Heart right ventricle (tissue), 16 donors: ENCODE results near the gene RAP1GAP2. TPM values are rescaled to one million over a fixed set of nuclear protein-coding genes. Genes with fewer than 3 reads are reported as not detected.

Source experiments
- ATAC-seq, 8 donors: fragments of 200-7000 bp; cut with Tn5 transposase; one replicate each; pipeline ENCODE4 v1.9.1; 2020; ENCODE audit warnings: mild to moderate bottlenecking in 8 of 8, moderate library complexity in 8 of 8, moderate number of reproducible peaks in 1 of 8
- DNase-seq, 2 donors: peaks; one replicate each; pipeline ENCODE4 v3.0.0-alpha.2; 2020
- H3K27ac ChIP-seq, 10 donors: fragments of 200-600 bp; sonication (generic) in 2 of 10; one replicate each; pipeline versions ENCODE4 v1.5.0 to v1.8.0; 2020 to 2022; ENCODE audit warnings: mild to moderate bottlenecking in 3 of 10
- H3K27me3 ChIP-seq, 7 donors: fragments of 200-600 bp; one replicate each; pipeline ENCODE4 v1.8.0; 2021 to 2022; ENCODE audit warnings: mild to moderate bottlenecking in 2 of 7
- H3K36me3 ChIP-seq, 9 donors: fragments of 200-600 bp; sonication (generic) in 1 of 9; one replicate each; pipeline versions ENCODE4 v1.5.0 to v1.8.0; 2020 to 2022; ENCODE audit warnings: mild to moderate bottlenecking in 2 of 9
- H3K4me1 ChIP-seq, 9 donors: fragments of 200-600 bp; sonication (generic) in 1 of 9; one replicate each; pipeline versions ENCODE4 v1.5.0 to v1.8.0; 2020 to 2022; ENCODE audit warnings: mild to moderate bottlenecking in 4 of 9
- H3K4me3 ChIP-seq, 10 donors: fragments of 200-600 bp; sonication (generic) in 2 of 10; one replicate each; pipeline versions ENCODE4 v1.5.0 to v1.8.0; 2020 to 2022; ENCODE audit warnings: mild to moderate bottlenecking in 7 of 10, moderate library complexity in 2 of 10
- H3K9me3 ChIP-seq, 11 donors: fragments of 200-600 bp in 10 of 11; sonication (generic) in 2 of 11; one replicate each; pipeline versions ENCODE4 v1.5.0 to v1.8.0; 2013 to 2022; ENCODE audit warnings: mild to moderate bottlenecking in 2 of 11, control low read depth in 1 of 11, moderate library complexity in 1 of 11
- CTCF ChIP-seq, 9 donors: fragments of 200-600 bp; sonication (generic) in 2 of 9; IDR thresholded peaks; one replicate each; pipeline versions ENCODE4 v1.5.0 to v1.8.0; 2021 to 2022; ENCODE audit warnings: antibody characterized with exemption in 9 of 9, mild to moderate bottlenecking in 5 of 9, moderate library complexity in 1 of 9
- WGBS, 2 donors: extraction: QIAGEN DNeasy Blood & Tissue Kit; methylation state at CpG; one replicate each; pipeline ENCODE4 v1.1.7; 2013; ENCODE audit warnings: inconsistent platforms in 1 of 2; 5-methylcytosine and 5-hydroxymethylcytosine counted together
- intact Hi-C, 10 donors: fragments of 100-400 bp; cut with DNase I; formaldehyde crosslinking; loops; one replicate each; pipeline versions ENCODE4 v1.11.1 to v1.14.2; 2022
- polyA plus RNA-seq, 2 donors: library from polyadenylated mRNA; stranded (reverse); fragments of 200-250 nt; gene quantifications; one replicate each; pipeline ENCODE4 v1.2.3, GENCODE V29; 2013
- total RNA-seq, 10 donors: library from RNA; stranded (reverse); fragmentation: NEBNext Ultra II Directional in 3 of 10; extraction: Animal tissue kit (Norgen Biotek cat#: 25700) in 3 of 10; gene quantifications; one replicate each; pipeline versions ENCODE4 v1.2.1 to v1.2.4, GENCODE V29; 2021 to 2023
- donor health status: Arrhythmogenic right ventricular cardiomyopathy.
- donor health status: ischemic (EF 13 %, LVEDD 7.1; RV severe dilation, severe dysfunction).
- donor health status: healthy with polysubstance abuse.
- donor health status: DM: no; HTN: yes; CAD: no.
- donor health status: DM: no; HTN: no; CAD: no.
- donor health status: ischemic (EF 25% LVEDD 6.9; RV normal size, moderate dysfunction).
- donor health status: ischemic (EF 25% LVEDD 5.7; RV mildly dilated, moderate dysfunction).
- donor health status: healthy.
- donor health status: DM: yes; HTN: yes; CAD: no.
- donor health status: Ischemic cardiomyopathy.
- donor health status: ischemic (EF 35%, LVEDD 5.7; RV mildly dilated, moderate dysfunction).
- donor health status: nonischemic (EF 11% LVEDD 7.7; RV severe dilation, severe dysfunction).
- donor health status: DM: yes; HTN: yes; CAD: no.
- donor health status: PGD.
- donor health status: ischemic (EF 29% LVEDD 5.4; RV normal size, mild dysfunction).
- donor health status: nonischemic (EF 23%, LVEDD 6.1; RV moderate dilation, normal function).

The RAP1GAP2 gene
- total and polyA plus RNA-seq, 12 donors, result 9.5 to 51.3 (median 34.6) TPM

DNA sequence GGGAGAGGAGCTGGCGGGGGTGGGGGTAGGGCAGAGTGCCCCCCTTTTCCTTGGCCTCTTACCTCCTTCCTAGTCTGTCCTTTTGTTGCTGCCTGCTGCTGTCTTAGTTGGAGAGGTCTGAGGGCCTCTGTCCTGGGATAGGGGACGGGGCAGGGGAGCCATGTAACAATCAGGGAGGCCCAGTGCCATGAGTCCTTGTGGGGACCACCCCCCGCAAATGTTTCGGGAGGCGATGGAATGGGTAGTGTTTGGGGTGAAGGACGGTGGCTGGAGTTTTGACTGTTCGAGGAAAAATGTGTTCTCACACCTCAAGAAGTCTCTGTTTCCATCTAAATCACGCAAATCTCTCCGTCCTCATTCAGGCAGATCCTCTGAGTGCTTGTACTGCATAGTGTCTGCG lies 168.1 kb downstream of the RAP1GAP2 start:
- no peak for TF ChIP-seq CTCF (IDR thresholded peaks at IDR 0.05)
- ATAC-seq, result no peak
- Histone ChIP-seq H3K4me1 (peaks cover 0 to 29% (median 8%) of the 10 kb centered on the region in 9 donors), H3K9me3 (no peaks in the 10 kb centered on the region), H3K27me3 (no peaks in the 10 kb centered on the region), H3K27ac (no peak overlapping the region), H3K4me3 (no peak overlapping the region), H3K36me3 (peaks cover 0 to 13% (median 0%) of the 10 kb centered on the region in 9 donors)
- 87 to 89% methylated on average over 9 to 10 of the region's 10 CpGs for WGBS, 2 donors
- DNase-seq, result no peak
- intact Hi-C loops, result no loop called here

- ATAC-seq (no peak), DNase-seq (no peak)
- H3K9me3 ChIP-seq, result no peaks in the 10 kb centered on the region
- no peak for TF ChIP-seq CTCF (IDR thresholded peaks at IDR 0.05)
- H3K27ac ChIP-seq, result no peak overlapping the region
- intact Hi-C loops, result no loop called here
- WGBS, 2 donors, result 91 to 93% methylated on average over 11 of the region's 11 CpGs
- H3K36me3 ChIP-seq, result peaks cover 0 to 13% (median 0%) of the 10 kb centered on the region in 9 donors
- no peaks in the 10 kb centered on the region for H3K27me3 ChIP-seq
- no peak overlapping the region for H3K4me3 ChIP-seq
- H3K4me1 ChIP-seq, result peaks cover 0 to 29% (median 8%) of the 10 kb centered on the region in 9 donors
These were observed 168.6 kb downstream of the RAP1GAP2 start for GRCh38 chr17:2964831-2965230.

GRCh38 chr17:2965621-2966595 lies 169.7 kb downstream of the RAP1GAP2 start:
- no peak overlapping the region for H3K4me3 ChIP-seq
- no peak for DNase-seq
- H3K27ac ChIP-seq, result peak overlapping the region; percentile 23 to 74 (median 50)
- no peaks in the 10 kb centered on the region for H3K9me3 ChIP-seq
- ATAC-seq, result peak in 7 of 8 donors; percentile 20 to 70 (median 61)
- 66 to 74% methylated on average over 14 of the region's 14 CpGs for WGBS, 2 donors
- no peaks in the 10 kb centered on the region for H3K27me3 ChIP-seq
- peaks cover 0 to 26% (median 8%) of the 10 kb centered on the region in 9 donors for H3K4me1 ChIP-seq
- no peak for TF ChIP-seq CTCF (IDR thresholded peaks at IDR 0.05)
- intact Hi-C loops, result no loop called here
- H3K36me3 ChIP-seq, result peaks cover 0 to 13% (median 0%) of the 10 kb centered on the region in 9 donors

GRCh38 chr17:2967515-2967914 lies 171.3 kb downstream of the RAP1GAP2 start:
- ATAC-seq (peak in 7 of 8 donors; percentile 46 to 93 (median 78)), DNase-seq (peak in 1 of 2 donors; percentile 26)
- Histone ChIP-seq H3K27ac (peak overlapping the region; percentile 4 to 78 (median 42)), H3K4me1 (peaks cover 0 to 26% (median 8%) of the 10 kb centered on the region in 9 donors), H3K27me3 (no peaks in the 10 kb centered on the region), H3K4me3 (no peak overlapping the region), H3K9me3 (no peaks in the 10 kb centered on the region), H3K36me3 (peaks cover 0 to 13% (median 0%) of the 10 kb centered on the region in 9 donors)
- WGBS, 2 donors, result 20 to 48% methylated on average over 6 of the region's 6 CpGs
- intact Hi-C loops, result no loop called here
- TF ChIP-seq CTCF (IDR thresholded peaks at IDR 0.05), result no peak
